COLO829 (cell line): ENCODE data around the gene FIGNL2.

Experiments used
- DNase-seq: peaks from one replicate; pipeline ENCODE4 v3.0.0; 2012; ENCODE audit warnings: low spot score

The FIGNL2 gene

GRCh38 chr12:51773145-51773869, 75.2 kb downstream of the FIGNL2 start:
- no peak for DNase-seq

- no peak for DNase-seq
Observed at GRCh38 chr12:51771008-51771407, 77.5 kb downstream of the FIGNL2 start.
